HepG2 (cell line): ENCODE data around the gene TXNDC11. TPM values are rescaled to one million over a fixed set of nuclear protein-coding genes. Genes with fewer than 3 reads are reported as not detected.

Experiments
- ATAC-seq: fragments of 200-7000 bp; cut with Tn5 transposase; 3 replicates; pipeline ENCODE4 v1.9.1; 2020; ENCODE audit warnings: mild to moderate bottlenecking, moderate library complexity
- BruUV-seq: library from RNA; stranded (reverse); fragments of 400-500 nt; replicated peaks from 2 replicates; lab custom pipeline; 2021; lab: Mats Ljungman, UMichigan
- CTCF ChIA-PET: fragments of 300-600 bp; formaldehyde crosslinking; extraction: SDS; loops from one replicate; lab custom pipeline; 2021; ENCODE audit warnings: low total read pairs, inconsistent platforms, low intra/inter-chr PET ratio; lab: Yijun Ruan, JAX
- POLR2A ChIA-PET: fragments of 350-600 bp; sonication (Branson Sonifier 250); formaldehyde crosslinking; loops from one replicate; lab custom pipeline; 2020; ENCODE audit warnings: antibody characterized with exemption, inconsistent platforms; lab: Yijun Ruan, JAX
- DNase-seq: peaks from one replicate; pipeline ENCODE4 v3.0.0-alpha.2; 2015; ENCODE audit warnings: low spot score
- FAIRE-seq: peaks from 3 replicates; lab custom pipeline; 2011; peaks lifted over from hg19 to GRCh38; lab: Jason Lieb, UNC
- H2AFZ ChIP-seq: one replicate; pipeline ENCODE4 v1.6.1; 2011; ENCODE audit warnings: low read length, inconsistent platforms
- H3K27ac ChIP-seq: fragments of 300-600 bp; 3 replicates; pipeline ENCODE4 v1.8.0; 2011; ENCODE audit warnings: mixed run types, mild to moderate bottlenecking, mixed read lengths, low read length, inconsistent platforms; ENCODE audit not compliant: insufficient read depth; ENCODE audit errors: extremely low read length
- H3K27me3 ChIP-seq, 2 experiments: fragments of 200-600 bp in 1 of 2; 2 replicates in 1 of 2; 3 replicates in 1 of 2; pipeline versions ENCODE4 v1.6.0 to v1.8.0; 2011; ENCODE audit warnings: low read length in 2 of 2, mild to moderate bottlenecking in 2 of 2, moderate library complexity in 2 of 2, inconsistent platforms in 1 of 2; ENCODE audit not compliant: insufficient read depth in 2 of 2, control insufficient read depth in 1 of 2
- H3K36me3 ChIP-seq, 2 experiments: fragments of 200-600 bp in 1 of 2; replicated peaks in 1 of 2; 2 replicates in 1 of 2; 3 replicates in 1 of 2; pipeline versions ENCODE4 v1.5.1 to v1.8.0; 2011; ENCODE audit warnings: low read length in 2 of 2, inconsistent platforms in 1 of 2; ENCODE audit not compliant: insufficient read depth in 2 of 2, control insufficient read depth in 1 of 2
- H3K4me1 ChIP-seq: 2 replicates; pipeline ENCODE4 v1.5.1; 2012; ENCODE audit warnings: low read length, inconsistent platforms; ENCODE audit not compliant: insufficient read depth
- H3K4me2 ChIP-seq: 2 replicates; pipeline ENCODE4 v1.6.0; 2011; ENCODE audit warnings: low read depth, low read length, inconsistent platforms
- H3K4me3 ChIP-seq, 3 experiments: fragments of 200-600 bp in 1 of 3; sonication (generic), shearing (Covaris generic) in 1 of 3; replicated peaks in 1 of 3; 2 replicates each; pipeline ENCODE4 v1.5.1; 2011 to 2016; ENCODE audit warnings: low read length in 3 of 3, inconsistent platforms in 2 of 3, low read depth in 2 of 3, mild to moderate bottlenecking in 2 of 3, control low read depth in 1 of 3, mixed read lengths in 1 of 3; ENCODE audit not compliant: insufficient read depth in 1 of 3
- H3K79me2 ChIP-seq: one replicate; pipeline ENCODE4 v1.6.1; 2011; ENCODE audit warnings: low read length, inconsistent platforms; ENCODE audit not compliant: insufficient read depth
- H3K9ac ChIP-seq: 2 replicates; pipeline ENCODE4 v1.6.0; 2011; ENCODE audit warnings: mild to moderate bottlenecking, low read depth, low read length, inconsistent platforms; ENCODE audit not compliant: insufficient read depth
- H3K9me3 ChIP-seq: 2 replicates; pipeline ENCODE4 v1.5.1; 2012; ENCODE audit warnings: mild to moderate bottlenecking, low read length
- H4K20me1 ChIP-seq: 2 replicates; pipeline ENCODE4 v1.6.0; 2011; ENCODE audit warnings: inconsistent platforms, mild to moderate bottlenecking, low read length, moderate library complexity; ENCODE audit not compliant: insufficient read depth
- ARNT ChIP-seq: fragments of 450-650 bp; IDR thresholded peaks from 2 replicates; pipeline ENCODE4 v1.6.1; 2017
- FOXO4 ChIP-seq: sonication (generic); formaldehyde crosslinking; conservative IDR thresholded peaks from 2 replicates; pipeline ENCODE4 v1.8.1; 2023; ENCODE audit warnings: missing genetic modification reagents
- MED1 ChIP-seq: sonication (generic); formaldehyde crosslinking; IDR thresholded peaks from 2 replicates; pipeline ENCODE4 v1.4.0; 2020; ENCODE audit warnings: missing genetic modification reagents
- SNAPC4 ChIP-seq: sonication (generic); formaldehyde crosslinking; IDR thresholded peaks from 2 replicates; pipeline ENCODE4 v1.4.0; 2020; ENCODE audit warnings: mild to moderate bottlenecking, missing genetic modification reagents
- SOX13 ChIP-seq, 3 experiments: fragments of 450-650 bp in 1 of 3; sonication (generic) in 1 of 3; formaldehyde crosslinking in 1 of 3; IDR thresholded peaks in 2 of 3; conservative IDR thresholded peaks in 1 of 3; 2 replicates each; pipeline versions ENCODE4 v1.5.0 to v1.6.1; 2016 to 2020; ENCODE audit warnings: antibody characterized with exemption in 1 of 3, mild to moderate bottlenecking in 1 of 3, missing compliant biosample characterization in 1 of 3, missing genetic modification reagents in 1 of 3, moderate library complexity in 1 of 3
- SOX6 ChIP-seq, 2 experiments: fragments of 450-650 bp in 1 of 2; sonication (generic) in 1 of 2; formaldehyde crosslinking in 1 of 2; IDR thresholded peaks; 2 replicates each; pipeline versions ENCODE4 v1.4.0 to v1.6.1; 2017 to 2020; ENCODE audit warnings: antibody characterized with exemption in 1 of 2, mild to moderate bottlenecking in 1 of 2, missing genetic modification reagents in 1 of 2
- TGIF2 ChIP-seq: IDR thresholded peaks from 2 replicates; pipeline ENCODE4 v1.6.1; 2016; ENCODE audit warnings: control low read depth, missing compliant biosample characterization
- ZFP82 ChIP-seq: sonication (generic); formaldehyde crosslinking; IDR thresholded peaks from 2 replicates; pipeline ENCODE4 v1.5.1; 2020; ENCODE audit warnings: mild to moderate bottlenecking, missing genetic modification reagents, borderline replicate concordance
- ZNF605 ChIP-seq: sonication (generic); formaldehyde crosslinking; IDR thresholded peaks from 2 replicates; pipeline ENCODE4 v1.8.0; 2022; ENCODE audit warnings: mild to moderate bottlenecking, missing genetic modification reagents
- ZNF609 ChIP-seq: sonication (generic); formaldehyde crosslinking; IDR thresholded peaks from 2 replicates; pipeline ENCODE4 v1.4.0; 2020; ENCODE audit warnings: mild to moderate bottlenecking, missing genetic modification reagents, borderline replicate concordance
- WGBS: methylation state at CpG from one replicate; pipeline ENCODE4 v1.1.6; 2017; ENCODE audit warnings: low lambda C conversion rate; 5-methylcytosine and 5-hydroxymethylcytosine counted together
- in situ Hi-C: cut with HindIII; loops from 2 replicates; pipeline ENCODE4 v1.10.0; 2017; ENCODE audit warnings: low pct_unique_long_range_greater_than_20kb; ENCODE audit not compliant: extremely low pct_ligation_motif_present
- intact Hi-C: fragments of 100-400 bp; cut with micrococcal nuclease; formaldehyde crosslinking; loops from one replicate; pipeline ENCODE4 v1.10.0; 2022; ENCODE audit not compliant: unreplicated experiment
- polyA plus RNA-seq, 8 experiments: library from polyadenylated mRNA; depleted of rRNA in 3 of 8; stranded (reverse) in 7 of 8; unstranded in 1 of 8; fragments of >200 nt; fragmentation: Illumina TruSeq in 4 of 8; extraction: Trizol in 4 of 8; gene quantifications; 2 replicates each; pipeline versions ENCODE4 v1.2.1 to v1.2.3, GENCODE V29; 2011 to 2016; ENCODE audit warnings: low read depth in 4 of 8, missing spikeins in 1 of 8, mixed read lengths in 1 of 8; ENCODE audit not compliant: insufficient read depth in 1 of 8
- total RNA-seq, 5 experiments: library from RNA; depleted of rRNA; stranded (reverse); fragments of >200 nt; fragmentation: Illumina TruSeq; extraction: Trizol; gene quantifications; 2 replicates each; pipeline ENCODE4 v1.2.3, GENCODE V29; 2016; ENCODE audit warnings: low read depth in 1 of 5

Gene TXNDC11
- total and polyA plus RNA-seq, 2 of the 13 experiments (the other 11 are each of a cell fraction or from before 2014, with no cell fraction given) = 74.9 to 123 TPM

DNA sequence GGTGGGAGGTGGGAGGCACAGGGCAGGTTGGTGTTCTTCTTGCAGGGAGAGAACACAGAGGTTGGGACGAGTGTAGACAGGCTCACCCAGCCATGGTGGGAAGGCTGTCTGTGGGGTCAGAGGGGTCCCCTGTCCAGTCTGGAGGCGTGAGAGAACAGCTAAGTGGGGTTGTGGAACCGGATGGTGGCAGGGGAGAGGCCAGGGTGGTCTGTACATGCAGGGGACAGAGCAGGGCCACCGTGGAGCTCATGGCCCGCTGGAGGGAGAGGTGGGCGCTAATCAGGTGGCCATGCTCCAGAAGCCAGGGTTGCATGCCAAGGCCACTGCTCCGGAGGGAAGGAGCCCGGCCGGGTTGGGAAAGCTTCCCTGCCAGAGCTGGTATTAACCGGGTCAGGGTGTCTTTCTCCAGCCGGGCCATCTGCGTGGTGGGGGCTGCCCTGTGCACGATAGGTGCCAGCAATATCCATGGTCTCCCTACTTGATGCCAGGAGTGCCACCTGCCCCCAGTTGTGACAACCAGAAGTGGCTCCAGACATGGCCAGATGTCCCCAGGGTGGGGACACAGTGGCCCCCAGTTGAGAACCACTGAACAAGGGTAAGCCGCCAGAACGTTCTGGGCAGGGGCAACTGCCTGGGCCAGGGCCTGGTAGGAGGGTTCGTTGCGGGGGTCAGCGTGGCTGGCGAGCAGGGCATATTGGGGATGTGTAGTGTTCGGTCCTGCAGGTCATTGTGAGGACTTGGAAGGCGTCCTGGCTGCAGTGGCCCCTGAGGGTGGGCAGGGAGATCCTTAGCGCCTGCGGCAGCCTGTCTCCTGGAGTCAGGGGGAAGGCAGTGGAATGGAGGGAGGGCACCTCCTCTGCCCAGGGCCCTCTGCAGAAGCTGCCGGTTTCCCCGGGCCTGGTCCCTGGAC is 69.3 kb downstream of the TXNDC11 start:
- CTCF ChIA-PET = interaction anchor here (1.2 kb wide), 1 partner anchor 141 kb away, joined by 3 read pairs; no protein-coding TSS in a partner anchor
- peaks cover 4% of the 10 kb centered on the region; the same call in 1 of the 2 replicates for H4K20me1 ChIP-seq
- TF ChIP-seq TGIF2 (CRISPR knock-in tag) (no peak), MED1 (CRISPR knock-in tag) (no peak), FOXO4 (CRISPR knock-in tag) (0 out of 2 replicates have a peak, but pooled peaks have one; percentile 69), ZNF605 (CRISPR knock-in tag) (no peak), SOX13 (IDR thresholded peaks at IDR 0.05) (no peak), SOX13 (CRISPR knock-in tag; conservative IDR thresholded peaks at IDR 0.05 in 1 of 2, IDR thresholded peaks at IDR 0.05 in 1 of 2) (no peak), SNAPC4 (CRISPR knock-in tag) (no peak), SOX6 (IDR thresholded peaks at IDR 0.05) (no peak), SOX6 (CRISPR knock-in tag; IDR thresholded peaks at IDR 0.05) (0 out of 2 replicates have a peak, but pooled peaks have one; percentile 2), ARNT (no peak), ZFP82 (CRISPR knock-in tag) (no peak), ZNF609 (CRISPR knock-in tag) (no peak)

More for the DNA sequence above, 69.3 kb downstream of the TXNDC11 start:
- Histone ChIP-seq H3K27me3 (no peaks in the 10 kb centered on the region), H3K9ac (no peak overlapping the region), H3K27ac (no peak overlapping the region), H3K79me2 (no peaks in the 10 kb centered on the region), H3K4me1 (peaks cover 50% of the 10 kb centered on the region), H3K4me3 (no peak overlapping the region), H3K9me3 (no peaks in the 10 kb centered on the region), H3K4me2 (no peak overlapping the region), H2AFZ (no peak overlapping the region), H3K36me3 (peaks cover 14 to 20% of the 10 kb centered on the region in 2 experiments)
- POLR2A ChIA-PET = no interaction called here
- ATAC-seq (no peak), FAIRE-seq (no peak), DNase-seq (no peak)
- no TSS peak for BruUV-seq
- WGBS = 89% methylated on average over 24 of the region's 25 CpGs
- intact Hi-C loops (no loop called here), in situ Hi-C loops (no loop called here)
